Transverse colon (tissue), 4 donors: Measurements from ENCODE around the gene KLK5.

ENCODE experiments used
- CTCF ChIP-seq, 5 experiments: fragments of 200-600 bp in 3 of 5; fragments of 450-650 bp in 2 of 5; sonication (generic) in 3 of 5; IDR thresholded peaks; 1 replicate in 2 of 5; 2 replicates in 3 of 5; pipeline ENCODE4 v1.5.1; 2016 to 2017; ENCODE audit warnings: antibody characterized with exemption in 5 of 5, inconsistent platforms in 3 of 5, mild to moderate bottlenecking in 2 of 5, moderate library complexity in 1 of 5
- EP300 ChIP-seq: sonication (generic); formaldehyde crosslinking; IDR thresholded peaks from one replicate; pipeline ENCODE4 v1.6.1; 2017; ENCODE audit warnings: antibody characterized with exemption, low read depth
- POLR2A ChIP-seq: fragments of 450-650 bp; IDR thresholded peaks from one replicate; pipeline ENCODE4 v1.6.1; 2016; ENCODE audit warnings: antibody characterized with exemption, mild to moderate bottlenecking, moderate library complexity
- POLR2AphosphoS5 ChIP-seq, 3 donors: sonication (generic); formaldehyde crosslinking; IDR thresholded peaks; one replicate each; pipeline ENCODE4 v1.6.1; 2016; ENCODE audit warnings: antibody characterized with exemption in 3 of 3

- TF ChIP-seq CTCF (IDR thresholded peaks at IDR 0.05), result no peak
- TF ChIP-seq POLR2AphosphoS5 (IDR thresholded peaks at IDR 0.05), result no peak
- no peak for TF ChIP-seq POLR2A
- no peak for TF ChIP-seq EP300
These were observed 26.7 kb downstream of the KLK5 start for GRCh38 chr19:50926144-50926543.
